ENCODE data around the gene SLC25A13. TPM values are rescaled to one million over a fixed set of nuclear protein-coding genes. Genes with fewer than 3 reads are reported as not detected.

Gene SLC25A13
- total RNA-seq, 1 experiment from 2014 or later, result 102 TPM

DNA sequence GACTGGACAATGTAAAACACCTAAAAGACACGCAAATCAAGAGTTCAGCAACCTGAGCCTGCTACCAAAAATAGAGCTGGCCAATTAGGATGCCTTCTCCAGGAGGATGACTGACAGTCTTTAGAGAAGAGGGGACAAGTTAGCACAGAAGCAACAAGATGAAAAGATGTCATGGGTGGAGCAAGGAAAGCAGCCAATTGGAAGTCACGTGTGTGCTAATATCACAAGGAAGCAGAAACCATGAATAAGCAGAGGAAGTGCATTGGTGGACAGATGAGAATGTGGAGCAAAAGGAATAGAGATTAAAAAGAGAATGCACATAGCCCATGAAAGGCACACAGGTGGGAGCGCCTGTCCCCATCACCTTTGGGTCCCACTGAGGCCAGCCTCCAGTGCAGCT, 148.1 kb downstream of the SLC25A13 start:
- ChIA-PET CTCF (no interaction called here), POLR2A (no interaction called here)
- Mint-ChIP-seq H3K36me3 (ENCODE audit: insufficient read depth, unreplicated experiment) (peaks cover 47% of the 10 kb centered on the region), H3K4me3 (ENCODE audit: unreplicated experiment) (no peak overlapping the region), H3K27ac (ENCODE audit: unreplicated experiment) (no peak overlapping the region), H3K9me3 (ENCODE audit: unreplicated experiment) (no peaks in the 10 kb centered on the region), H3K4me1 (ENCODE audit: low read depth, unreplicated experiment) (peaks cover 56% of the 10 kb centered on the region), H3K27me3 (ENCODE audit: insufficient read depth, unreplicated experiment) (no peaks in the 10 kb centered on the region)
- intact Hi-C loops (cut with micrococcal nuclease; ENCODE audit: unreplicated experiment), result loop anchor here (2.0 kb wide), 2 partner anchors 75 to 147 kb away; no protein-coding TSS in a partner anchor
- DNase-seq, result no peak
- H3K4me1 ChIP-seq, result peaks cover 73% of the 10 kb centered on the region
- H3K27me3 ChIP-seq (replicated peaks; ENCODE audit: control insufficient read depth, insufficient read depth, low read length), result no peaks in the 10 kb centered on the region
- TF ChIP-seq, protein P1, sequence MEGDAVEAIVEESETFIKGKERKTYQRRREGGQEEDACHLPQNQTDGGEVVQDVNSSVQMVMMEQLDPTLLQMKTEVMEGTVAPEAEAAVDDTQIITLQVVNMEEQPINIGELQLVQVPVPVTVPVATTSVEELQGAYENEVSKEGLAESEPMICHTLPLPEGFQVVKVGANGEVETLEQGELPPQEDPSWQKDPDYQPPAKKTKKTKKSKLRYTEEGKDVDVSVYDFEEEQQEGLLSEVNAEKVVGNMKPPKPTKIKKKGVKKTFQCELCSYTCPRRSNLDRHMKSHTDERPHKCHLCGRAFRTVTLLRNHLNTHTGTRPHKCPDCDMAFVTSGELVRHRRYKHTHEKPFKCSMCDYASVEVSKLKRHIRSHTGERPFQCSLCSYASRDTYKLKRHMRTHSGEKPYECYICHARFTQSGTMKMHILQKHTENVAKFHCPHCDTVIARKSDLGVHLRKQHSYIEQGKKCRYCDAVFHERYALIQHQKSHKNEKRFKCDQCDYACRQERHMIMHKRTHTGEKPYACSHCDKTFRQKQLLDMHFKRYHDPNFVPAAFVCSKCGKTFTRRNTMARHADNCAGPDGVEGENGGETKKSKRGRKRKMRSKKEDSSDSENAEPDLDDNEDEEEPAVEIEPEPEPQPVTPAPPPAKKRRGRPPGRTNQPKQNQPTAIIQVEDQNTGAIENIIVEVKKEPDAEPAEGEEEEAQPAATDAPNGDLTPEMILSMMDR (IDR thresholded peaks at IDR 0.05; ENCODE audit: insufficient read depth in 1 of 2, low read depth in 1 of 2, low read length in 1 of 2, severe bottlenecking in 1 of 2, unreplicated experiment in 1 of 2), result no peak
- H3K9me3 ChIP-seq, result no peaks in the 10 kb centered on the region
- H3K36me3 ChIP-seq (ENCODE audit: control insufficient read depth, insufficient read depth, low read length), result no peaks in the 10 kb centered on the region
- H3K4me3 ChIP-seq (ENCODE audit: low read depth, low read length), result no peak overlapping the region
- no TSS peak for BruUV-seq (replicated peaks)

- no peak overlapping the region for H3K4me3 ChIP-seq (ENCODE audit: low read depth, low read length)
- H3K27me3 ChIP-seq (replicated peaks; ENCODE audit: control insufficient read depth, insufficient read depth, low read length), result no peaks in the 10 kb centered on the region
- H3K27ac Mint-ChIP-seq (ENCODE audit: unreplicated experiment), result no peak overlapping the region
- no peaks in the 10 kb centered on the region; the same call in 1 of the 2 replicates for H3K36me3 ChIP-seq (ENCODE audit: control insufficient read depth, insufficient read depth, low read length)
- H3K9me3 Mint-ChIP-seq (ENCODE audit: unreplicated experiment), result no peaks in the 10 kb centered on the region
- H3K4me1 ChIP-seq, result peaks cover 35% of the 10 kb centered on the region
- H3K36me3 Mint-ChIP-seq (ENCODE audit: insufficient read depth, unreplicated experiment), result peaks cover 42% of the 10 kb centered on the region
- ChIA-PET CTCF (interaction anchor here (1.0 kb wide), 1 partner anchor 134 kb away, joined by 3 read pairs; no protein-coding TSS in a partner anchor), POLR2A (interaction anchor here (1.2 kb wide), 1 partner anchor 10 kb away, joined by 6 read pairs; no protein-coding TSS in a partner anchor)
- peaks cover 23% of the 10 kb centered on the region for H3K4me1 Mint-ChIP-seq (ENCODE audit: low read depth, unreplicated experiment)
- H3K27me3 Mint-ChIP-seq (ENCODE audit: insufficient read depth, unreplicated experiment), result no peaks in the 10 kb centered on the region
- peak; percentile 47 to 53 for DNase-seq
- H3K9me3 ChIP-seq, result 0 out of 2 replicates have a peak, but pooled peaks cover 2% of the 10 kb centered on the region
- no TSS peak for BruUV-seq (replicated peaks)
- TF ChIP-seq, protein P1 (IDR thresholded peaks at IDR 0.05; ENCODE audit: insufficient read depth in 1 of 2, low read depth in 1 of 2, low read length in 1 of 2, severe bottlenecking in 1 of 2, unreplicated experiment in 1 of 2), result no peak
- no peak overlapping the region for H3K4me3 Mint-ChIP-seq (ENCODE audit: unreplicated experiment)
- intact Hi-C loops (cut with micrococcal nuclease; ENCODE audit: unreplicated experiment), result loop anchor here (5.0 kb wide), 1 partner anchor 37 kb away; no protein-coding TSS in a partner anchor
Observed at GRCh38 chr7:96169439-96169838, 152.5 kb downstream of the SLC25A13 start.

- no peak overlapping the region for H3K4me3 ChIP-seq (ENCODE audit: low read depth, low read length)
- Mint-ChIP-seq H3K4me3 (ENCODE audit: unreplicated experiment) (no peak overlapping the region), H3K36me3 (ENCODE audit: insufficient read depth, unreplicated experiment) (peaks cover 40% of the 10 kb centered on the region), H3K27me3 (ENCODE audit: insufficient read depth, unreplicated experiment) (no peaks in the 10 kb centered on the region), H3K4me1 (ENCODE audit: low read depth, unreplicated experiment) (peaks cover 13% of the 10 kb centered on the region), H3K27ac (ENCODE audit: unreplicated experiment) (no peak overlapping the region), H3K9me3 (ENCODE audit: unreplicated experiment) (no peaks in the 10 kb centered on the region)
- intact Hi-C loops (cut with micrococcal nuclease; ENCODE audit: unreplicated experiment), result loop anchor here (5.0 kb wide), 1 partner anchor 35 kb away; no protein-coding TSS in a partner anchor
- H3K4me1 ChIP-seq, result peaks cover 23% of the 10 kb centered on the region
- H3K9me3 ChIP-seq, result 0 out of 2 replicates have a peak, but pooled peaks cover 2% of the 10 kb centered on the region
- peaks cover 1% of the 10 kb centered on the region; the same call in 1 of the 2 replicates for H3K36me3 ChIP-seq (ENCODE audit: control insufficient read depth, insufficient read depth, low read length)
- TF ChIP-seq, protein P1 (IDR thresholded peaks at IDR 0.05; ENCODE audit: insufficient read depth in 1 of 2, low read depth in 1 of 2, low read length in 1 of 2, severe bottlenecking in 1 of 2, unreplicated experiment in 1 of 2), result no peak
- ChIA-PET POLR2A (no interaction called here), CTCF (no interaction called here)
- BruUV-seq (replicated peaks), result no TSS peak
- DNase-seq, result no peak
- no peaks in the 10 kb centered on the region for H3K27me3 ChIP-seq (replicated peaks; ENCODE audit: control insufficient read depth, insufficient read depth, low read length)
Observed at GRCh38 chr7:96167424-96167823, 154.5 kb downstream of the SLC25A13 start.

All from Caco-2 (cell line).